AG04449 (cell line): ENCODE measurements around the gene PALLD.
A peak's percentile ranks its signal among the peaks of the same experiment; 100 is the strongest.

ENCODE experiments used
- CTCF ChIA-PET: fragments of 350-600 bp; formaldehyde crosslinking; extraction: SDS; loops from one replicate; lab custom pipeline; 2021; ENCODE audit warnings: antibody characterized with exemption; lab: Yijun Ruan, JAX
- POLR2A ChIA-PET: fragments of 400-600, 350-600 bp; formaldehyde crosslinking; extraction: SDS; loops from one replicate; lab custom pipeline; 2020; ENCODE audit warnings: antibody characterized with exemption, inconsistent platforms; lab: Yijun Ruan, JAX
- DNase-seq: peaks from one replicate; pipeline ENCODE4 v3.0.0-alpha.2; 2010; ENCODE audit warnings: low read depth, low spot score
- H3K4me3 ChIP-seq: 2 replicates; pipeline ENCODE4 v1.5.1; 2011; ENCODE audit warnings: low read depth, mild to moderate bottlenecking, control low read depth, low read length
- CTCF ChIP-seq: IDR thresholded peaks from one replicate; pipeline ENCODE4 v1.5.1; 2011; ENCODE audit warnings: mild to moderate bottlenecking, moderate library complexity, low read length, control low read depth, inconsistent platforms; ENCODE audit not compliant: insufficient read depth; ENCODE audit errors: missing control alignments

PALLD gene

GRCh38 chr4:168674866-168675265 lies 178.0 kb downstream of the PALLD start:
- no peak for DNase-seq
- TF ChIP-seq CTCF, result no peak
- no peak overlapping the region for H3K4me3 ChIP-seq
- ChIA-PET POLR2A (interaction anchor here (1.1 to 1.2 kb wide), 2 partner anchors 82 to 158 kb away, joined by 3 read pairs; no protein-coding TSS in a partner anchor), CTCF (interaction anchor here (1.0 to 1.1 kb wide), 2 partner anchors 124 to 159 kb away, joined by 3 to 4 read pairs; no protein-coding TSS in a partner anchor)

- H3K4me3 ChIP-seq, result no peak overlapping the region
- CTCF ChIA-PET, result no interaction called here
- no peak for TF ChIP-seq CTCF
- DNase-seq, result no peak
- POLR2A ChIA-PET, result no interaction called here
Observed at GRCh38 chr4:168677063-168677462, 180.2 kb downstream of the PALLD start.

- H3K4me3 ChIP-seq, result no peak overlapping the region
- no peak for DNase-seq
- TF ChIP-seq CTCF, result no peak
- CTCF ChIA-PET, result no interaction called here
- POLR2A ChIA-PET, result no interaction called here
Observed at GRCh38 chr4:168677879-168678278, 181.0 kb downstream of the PALLD start.

- no peak for TF ChIP-seq CTCF
- H3K4me3 ChIP-seq, result no peak overlapping the region
- no peak for DNase-seq
- CTCF ChIA-PET, result no interaction called here
- POLR2A ChIA-PET, result no interaction called here
Observed at GRCh38 chr4:168678751-168679366, 182.0 kb downstream of the PALLD start.

- ChIA-PET POLR2A (no interaction called here), CTCF (no interaction called here)
- H3K4me3 ChIP-seq, result no peak overlapping the region
- no peak for TF ChIP-seq CTCF
- DNase-seq, result no peak
Observed at GRCh38 chr4:168679397-168679796, 182.5 kb downstream of the PALLD start.

GRCh38 chr4:168679819-168680218 lies 183.0 kb downstream of the PALLD start:
- DNase-seq, result peak; percentile 41
- H3K4me3 ChIP-seq, result no peak overlapping the region
- TF ChIP-seq CTCF, result no peak
- CTCF ChIA-PET, result no interaction called here
- POLR2A ChIA-PET, result no interaction called here
